HG02763 (cell line): ENCODE data around the gene VPS35L.
"Not testable (repeated sequence)": the region's sequence is repeated elsewhere in the genome, so short reads cannot be mapped to it uniquely, and the experiment has no call there.

Experiments
- ATAC-seq: cut with Tn5 transposase; IDR thresholded peaks from one replicate; pipeline ENCODE4 v1.9.1; 2021; ENCODE audit warnings: mild to moderate bottlenecking, moderate library complexity; ENCODE audit not compliant: unreplicated experiment

The VPS35L gene

DNA sequence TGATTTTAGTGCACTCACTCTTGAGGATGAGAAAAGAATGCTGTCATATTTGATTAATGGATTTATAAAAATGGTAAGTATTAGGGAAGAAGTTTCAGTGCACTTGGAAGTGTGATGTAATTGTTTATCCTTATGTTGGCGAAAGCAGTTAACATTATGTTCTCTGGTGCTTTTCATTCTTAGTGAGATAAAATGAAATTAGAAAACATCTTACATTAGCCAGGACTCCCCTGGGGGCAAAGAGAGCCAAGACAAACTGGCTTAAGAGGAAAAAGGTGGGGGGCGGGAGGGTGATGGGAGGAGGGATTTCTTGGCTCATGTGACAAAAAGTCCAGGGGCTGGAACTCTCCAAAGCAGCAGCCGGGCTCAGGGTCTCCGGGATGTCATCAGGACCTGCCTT, 89.4 kb downstream of the VPS35L start:
- ATAC-seq, result no peak

DNA sequence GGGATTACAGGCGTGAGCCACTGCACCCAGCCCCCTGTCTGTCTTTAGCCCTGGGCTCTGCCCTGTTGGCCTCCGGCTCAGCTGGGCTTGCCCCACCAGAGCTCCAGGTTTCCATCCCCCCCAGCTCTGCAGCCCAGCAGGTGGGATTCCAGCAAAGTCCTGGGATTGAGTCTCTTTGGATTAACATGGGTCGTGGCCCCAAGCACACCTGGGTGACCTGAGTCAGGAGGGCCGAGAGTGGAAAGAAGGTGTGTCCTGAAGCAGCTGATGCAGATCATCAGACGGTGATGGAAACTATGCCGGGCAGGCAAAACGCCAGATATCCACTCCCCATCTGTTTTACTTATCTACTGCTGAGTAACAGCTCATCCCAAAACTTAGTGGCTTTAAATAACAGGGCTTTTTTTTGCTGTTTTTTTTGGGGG, 90.1 kb downstream of the VPS35L start:
- no peak for ATAC-seq

DNA sequence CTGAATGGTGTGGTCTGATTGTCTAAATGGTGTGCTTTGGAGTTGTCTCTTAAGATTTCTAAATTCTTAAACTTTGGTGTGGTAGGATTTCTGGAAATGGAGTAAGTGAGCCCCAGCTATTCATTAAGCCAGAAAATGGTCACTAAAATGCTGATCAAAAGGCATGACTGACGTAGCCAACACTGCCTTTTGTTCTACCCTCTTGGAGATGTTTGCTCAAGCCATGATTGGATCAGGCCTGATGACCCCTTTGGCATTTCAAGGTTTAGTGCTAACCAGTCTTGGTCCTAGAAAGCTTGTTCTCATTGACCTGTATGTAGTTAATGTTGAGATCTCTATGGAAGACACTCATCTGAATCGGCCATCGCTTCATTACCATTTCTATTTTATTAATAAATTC, 94.5 kb downstream of the VPS35L start:
- no peak for ATAC-seq

DNA sequence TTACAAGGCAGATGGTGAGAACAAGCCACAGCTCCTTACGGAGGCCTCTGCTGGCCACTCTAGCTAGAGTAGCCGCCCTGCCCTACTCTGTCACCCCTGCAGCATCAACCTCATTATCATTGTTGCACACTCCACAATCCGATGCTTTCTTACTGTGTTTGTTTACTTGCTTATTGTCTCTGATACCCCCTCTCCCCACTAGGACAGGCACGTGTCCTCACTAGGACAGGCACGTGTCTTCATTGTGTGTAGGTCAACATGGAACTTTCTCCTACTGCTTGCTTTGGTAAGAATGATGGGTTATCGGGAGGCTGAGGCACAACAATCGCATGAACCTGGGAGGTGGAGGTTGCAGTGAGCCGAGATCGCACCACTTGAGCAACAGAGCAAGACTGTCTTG, 98.6 kb downstream of the VPS35L start:
- no peak for ATAC-seq

DNA sequence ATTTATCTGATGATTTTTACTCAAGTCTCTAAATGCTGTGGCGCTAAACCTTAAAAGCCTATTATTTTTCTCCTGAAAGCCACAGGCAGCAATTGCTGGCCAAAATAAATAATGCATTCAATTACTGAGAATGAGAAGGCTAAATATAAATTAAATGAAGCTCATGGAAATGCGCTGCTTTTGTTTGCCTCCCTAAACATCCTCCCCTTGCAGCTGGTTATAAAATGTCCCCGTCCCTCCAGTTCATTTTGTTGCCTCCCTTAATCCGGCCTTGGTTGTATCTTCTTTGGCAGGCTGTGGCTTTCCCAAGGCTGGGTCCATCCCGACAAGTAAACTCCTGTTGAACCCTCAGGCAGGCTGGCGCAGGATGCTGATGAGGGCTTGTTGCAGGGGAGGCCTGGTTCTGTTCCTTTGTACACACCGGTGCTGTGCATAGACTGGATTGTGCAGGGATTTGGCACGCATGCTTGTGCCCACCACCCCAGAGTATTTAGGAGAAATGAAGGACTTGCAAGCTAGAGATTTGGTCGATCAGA, 99.8 kb downstream of the VPS35L start:
- ATAC-seq, result no peak

DNA sequence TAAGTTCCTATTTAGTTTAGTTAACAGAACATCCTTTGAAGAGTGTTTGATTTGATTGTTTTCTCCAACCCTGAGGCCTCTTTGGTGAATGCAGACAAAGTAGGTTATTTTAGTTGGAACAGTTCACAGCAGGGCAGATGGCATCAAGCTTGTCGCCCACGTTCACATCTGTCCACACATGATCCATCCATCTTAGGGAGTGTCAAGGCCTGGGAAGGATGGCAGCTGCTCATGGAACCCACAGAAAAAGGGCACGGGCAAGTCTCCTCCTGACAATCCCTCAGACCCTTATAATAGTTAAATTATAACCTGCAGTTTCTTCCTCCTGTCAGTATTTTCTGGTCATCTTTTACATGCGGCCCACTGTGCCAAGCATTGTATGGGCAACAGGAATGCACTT, 102.3 kb downstream of the VPS35L start:
- no peak for ATAC-seq

GRCh38 chr16:19659554-19659953, 104.1 kb downstream of the VPS35L start:
- ATAC-seq, result no peak

GRCh38 chr16:19660432-19660831, 104.9 kb downstream of the VPS35L start:
- no peak for ATAC-seq

- ATAC-seq, result no peak
These were observed 106.8 kb downstream of the VPS35L start for GRCh38 chr16:19662351-19662750.

DNA sequence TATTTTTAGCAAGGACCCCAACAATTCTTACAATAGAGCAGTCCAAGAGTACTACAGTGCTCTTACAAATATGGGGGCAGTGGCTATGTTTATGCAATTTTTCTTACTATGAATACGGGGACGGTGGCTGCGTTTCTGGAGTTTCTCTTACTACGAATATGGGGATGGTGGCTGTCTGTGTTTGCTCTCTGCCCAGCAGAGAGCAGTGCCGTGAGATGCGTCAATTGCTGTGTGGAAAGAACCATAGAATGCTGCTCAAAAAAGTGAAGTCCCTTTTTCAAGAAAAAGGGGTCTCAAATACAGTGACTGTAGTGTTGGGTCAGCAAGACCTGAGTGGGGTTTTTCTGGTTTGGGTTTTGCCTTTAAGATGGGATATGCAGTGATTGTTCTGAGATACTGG, 108.7 kb downstream of the VPS35L start:
- ATAC-seq, result no peak

GRCh38 chr16:19665313-19665712, 109.8 kb downstream of the VPS35L start:
- not testable (repeated sequence) for ATAC-seq

- ATAC-seq, result no peak
These were observed 111.0 kb downstream of the VPS35L start for GRCh38 chr16:19666477-19666876.

- no peak for ATAC-seq
These were observed 116.9 kb downstream of the VPS35L start for GRCh38 chr16:19672378-19672777.

DNA sequence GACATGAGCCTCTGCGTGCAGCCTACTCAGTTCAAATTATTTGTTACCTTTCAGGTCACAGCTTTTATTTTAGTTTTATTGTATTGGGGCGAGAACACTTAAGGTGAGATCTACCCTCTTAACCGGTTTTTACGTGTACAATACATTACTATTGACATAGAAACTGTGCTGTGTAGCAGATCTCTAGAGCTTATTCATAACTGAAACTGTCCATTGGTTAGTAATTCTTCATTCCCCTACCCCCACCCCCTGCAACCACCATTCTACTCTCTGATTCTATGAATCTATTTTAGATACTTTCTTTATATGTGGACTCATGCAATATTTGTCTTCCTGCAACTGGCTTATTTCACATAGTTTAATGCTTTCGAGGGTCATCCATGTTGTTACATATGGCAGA, 119.0 kb downstream of the VPS35L start:
- ATAC-seq, result no peak

DNA sequence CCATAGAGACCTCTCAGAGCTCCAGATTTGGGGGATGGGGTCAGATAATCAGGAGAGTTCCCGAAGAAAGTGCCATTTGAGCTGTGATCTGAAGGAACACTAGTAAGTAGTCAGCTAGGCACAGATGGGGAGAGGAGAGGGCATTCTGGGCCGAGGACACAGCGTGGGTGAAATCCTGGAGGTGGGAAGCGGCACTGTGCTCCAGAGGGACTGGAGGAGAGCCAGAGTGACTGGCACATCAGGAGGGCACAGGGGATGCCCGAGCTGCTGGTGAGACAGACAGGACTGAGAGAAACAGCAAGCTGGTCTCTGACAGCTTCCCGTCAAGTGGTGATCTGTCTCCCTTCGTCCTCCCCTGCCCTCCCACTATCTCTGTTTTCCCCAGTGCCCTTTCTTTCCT, 121.9 kb downstream of the VPS35L start:
- no peak for ATAC-seq

DNA sequence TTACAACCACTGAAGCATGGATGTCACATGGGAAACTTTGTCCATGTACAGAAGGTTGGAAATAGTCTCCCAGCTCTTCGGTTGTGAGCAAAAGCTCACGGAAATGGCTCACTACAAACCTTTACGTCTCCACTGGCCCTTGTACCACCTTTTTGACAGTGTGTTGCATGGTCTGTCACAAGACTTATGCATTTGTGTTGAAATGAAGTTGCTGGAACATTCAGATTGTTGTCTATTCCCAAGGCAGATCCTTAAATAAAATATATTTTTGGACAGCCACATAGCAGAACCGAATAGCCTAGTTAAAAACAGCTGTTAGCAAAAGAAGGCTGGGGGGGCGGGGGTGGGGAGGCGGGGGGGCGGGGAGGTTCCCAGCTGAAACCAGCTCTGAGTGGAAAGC, 123.3 kb downstream of the VPS35L start:
- ATAC-seq, result no peak

DNA sequence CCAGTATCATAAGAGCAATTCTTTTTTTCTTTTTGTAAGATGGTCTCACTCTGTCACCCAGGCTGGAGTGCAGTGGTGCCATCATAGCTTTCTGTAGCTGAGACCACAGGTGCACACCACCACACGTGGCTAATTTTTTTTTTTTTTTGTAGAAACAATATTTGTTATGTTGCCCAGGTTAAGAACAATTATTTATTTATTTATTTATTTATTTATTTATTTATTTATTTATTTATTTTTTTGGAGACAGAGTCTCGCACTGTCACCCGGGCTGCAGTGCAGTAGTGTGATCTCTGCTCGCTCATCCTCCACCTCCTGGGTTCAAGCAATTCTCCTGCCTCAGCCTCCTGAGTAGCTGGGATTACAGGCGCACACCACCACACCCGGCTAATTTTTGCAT, 123.8 kb downstream of the VPS35L start:
- ATAC-seq, result not testable (repeated sequence)

DNA sequence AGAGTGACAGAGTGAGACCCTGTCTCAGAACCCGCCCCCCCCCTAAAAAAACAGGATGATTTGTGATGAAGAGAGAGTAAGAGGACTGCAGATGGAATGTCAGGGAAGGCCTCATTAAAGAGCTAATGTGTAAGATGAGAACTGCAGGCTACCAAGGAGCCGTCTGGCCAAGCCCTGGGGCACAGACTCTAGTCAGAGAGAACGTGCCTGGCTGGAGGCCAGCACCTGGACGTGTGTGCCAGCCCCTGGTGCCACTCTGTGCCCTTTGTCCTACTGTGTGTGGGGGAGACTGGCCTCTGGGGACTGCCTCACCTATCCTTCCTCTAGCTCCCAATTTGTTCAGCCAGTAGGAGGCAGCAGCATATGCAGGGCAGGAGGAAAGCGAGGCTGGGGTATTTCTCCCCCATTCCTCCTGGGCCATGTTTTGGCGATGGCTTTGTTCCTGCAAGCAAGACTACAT, 125.4 kb downstream of the VPS35L start:
- ATAC-seq, result no peak

- no peak for ATAC-seq
These were observed 126.1 kb downstream of the VPS35L start for GRCh38 chr16:19681637-19682036.

DNA sequence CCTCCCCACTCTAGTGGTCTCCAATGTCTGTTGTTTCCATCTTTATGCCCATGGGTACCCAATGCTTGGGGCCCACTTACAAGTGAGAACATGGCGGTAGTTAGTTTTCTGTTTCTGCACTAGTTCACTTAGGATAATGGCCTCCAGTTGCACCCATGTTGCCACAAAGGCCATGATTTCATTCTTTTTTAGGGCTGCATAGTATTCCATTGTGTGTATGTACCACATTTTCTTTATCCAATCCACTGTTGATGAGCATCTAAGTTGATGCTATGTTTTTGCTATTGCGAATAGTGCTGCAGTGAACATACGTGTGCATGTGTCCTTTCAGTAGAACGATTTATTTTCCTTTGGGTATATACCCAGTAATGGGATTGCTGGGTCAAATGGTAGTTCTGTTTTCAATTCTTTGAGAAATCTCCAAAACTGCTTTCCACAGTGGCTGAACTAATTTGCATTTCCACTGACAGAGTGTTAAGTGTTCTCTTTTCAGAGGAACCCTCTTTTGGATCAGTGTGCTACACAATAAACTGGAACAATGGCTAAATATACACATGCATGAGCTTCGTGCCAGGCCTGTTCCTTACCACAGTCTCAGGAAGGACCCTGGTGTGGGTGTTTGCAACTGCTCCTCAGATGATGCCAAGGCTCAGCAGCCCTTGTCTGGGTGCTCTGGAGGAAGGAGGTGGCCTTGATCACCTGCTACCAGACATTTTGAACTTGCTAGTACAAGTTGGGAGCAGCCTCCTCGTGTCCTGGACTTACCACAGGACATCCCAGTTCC, 128.1 kb downstream of the VPS35L start:
- ATAC-seq, result no peak

GRCh38 chr16:19685176-19685575, 129.7 kb downstream of the VPS35L start:
- no peak for ATAC-seq

- no peak for ATAC-seq
These were observed 131.8 kb downstream of the VPS35L start for GRCh38 chr16:19687279-19687678.
